UCSD-AML1 (cell line): Measurements from ENCODE around the gene KITLG.
"Not testable (repeated sequence)": the region's sequence is repeated elsewhere in the genome, so short reads cannot be mapped to it uniquely, and the experiment has no call there.

Source experiments
- DNase-seq: peaks from one replicate; lab custom pipeline; 2025; ENCODE audit not compliant: unreplicated experiment; lab: John Stamatoyannopoulos, UW

Gene KITLG

GRCh38 chr12:88544991-88545980 lies 35.0 kb downstream of the KITLG start:
- peak; percentile 2 for DNase-seq

GRCh38 chr12:88539893-88540292 lies 40.4 kb downstream of the KITLG start:
- DNase-seq: no peak

GRCh38 chr12:88538697-88539096 lies 41.6 kb downstream of the KITLG start:
- no peak for DNase-seq

GRCh38 chr12:88538250-88538649 lies 42.0 kb downstream of the KITLG start:
- no peak for DNase-seq

- DNase-seq: no peak
These were observed 49.4 kb downstream of the KITLG start for GRCh38 chr12:88530868-88531267.

GRCh38 chr12:88529531-88530488 lies 50.5 kb downstream of the KITLG start:
- DNase-seq: no peak

- DNase-seq: no peak
These were observed 57.3 kb downstream of the KITLG start for GRCh38 chr12:88522961-88523360.

- DNase-seq: no peak
These were observed 59.8 kb downstream of the KITLG start for GRCh38 chr12:88520436-88520820.

GRCh38 chr12:88519802-88520435 lies 60.4 kb downstream of the KITLG start:
- DNase-seq: no peak

GRCh38 chr12:88518863-88519403 lies 61.3 kb downstream of the KITLG start:
- no peak for DNase-seq

GRCh38 chr12:88516811-88517210 lies 63.5 kb downstream of the KITLG start:
- DNase-seq: no peak

GRCh38 chr12:88510843-88511242 lies 69.4 kb downstream of the KITLG start:
- DNase-seq: no peak

- DNase-seq: no peak
These were observed 70.4 kb downstream of the KITLG start for GRCh38 chr12:88509851-88510250.

GRCh38 chr12:88509347-88509746 lies 70.9 kb downstream of the KITLG start:
- no peak for DNase-seq

GRCh38 chr12:88507851-88508250 lies 72.4 kb downstream of the KITLG start:
- not testable (repeated sequence) for DNase-seq

GRCh38 chr12:88507270-88507669 lies 73.0 kb downstream of the KITLG start:
- DNase-seq: no peak

GRCh38 chr12:88505696-88506095 lies 74.6 kb downstream of the KITLG start:
- no peak for DNase-seq

GRCh38 chr12:88503281-88503703 lies 77.0 kb downstream of the KITLG start:
- no peak for DNase-seq

GRCh38 chr12:88501972-88502938 lies 78.0 kb downstream of the KITLG start:
- no peak for DNase-seq
